ENCODE measurements around the gene MAJIN. TPM values are rescaled to one million over a fixed set of nuclear protein-coding genes. Genes with fewer than 3 reads are reported as not detected.

MAJIN gene
- total RNA-seq, 1 donor: not detected

DNA sequence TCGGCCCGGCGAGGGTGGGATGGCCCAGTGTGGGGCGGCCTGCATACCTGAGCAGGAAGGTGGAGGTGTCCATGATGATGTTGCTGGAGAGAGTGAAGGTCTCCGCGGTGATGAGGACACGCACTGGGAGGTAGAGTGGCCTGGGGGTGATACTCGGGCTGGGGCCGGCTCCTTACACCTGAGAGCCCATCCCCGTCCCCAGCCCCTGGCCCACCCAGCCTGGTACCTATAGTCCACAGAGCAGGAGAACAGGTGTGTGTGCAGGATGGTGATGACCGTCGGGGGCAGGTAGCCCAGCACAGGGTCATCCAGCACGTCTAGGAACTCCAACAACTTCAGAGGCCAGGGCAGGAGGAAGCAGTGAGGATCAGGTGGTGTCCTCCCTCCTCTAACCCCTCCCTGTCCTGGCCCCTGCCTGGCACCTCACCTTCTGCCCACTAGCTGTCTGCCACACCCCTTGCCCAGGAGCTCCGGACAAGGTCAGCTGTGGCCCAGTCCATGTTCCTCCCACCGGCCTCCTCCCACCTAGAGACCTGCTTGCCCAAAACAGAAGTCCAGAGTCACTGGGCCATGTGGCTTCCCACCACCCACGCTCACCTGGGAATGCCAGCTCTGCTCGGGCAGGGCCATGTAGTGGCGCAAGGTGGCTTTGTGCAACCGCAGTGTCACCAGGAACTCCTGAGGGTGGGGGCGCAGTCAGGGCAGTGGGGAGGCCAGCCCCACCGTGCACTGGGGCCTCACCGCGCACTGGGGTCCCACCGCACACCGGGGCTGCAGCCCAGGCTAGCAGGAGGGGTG lies 66.2 kb downstream of the MAJIN start:
- Histone ChIP-seq H4K20me1 (ENCODE audit: insufficient read depth, low read length) (no peaks in the 10 kb centered on the region), H3K9me3 (ENCODE audit: low read depth, low read length) (no peaks in the 10 kb centered on the region), H3K79me2 (ENCODE audit: insufficient read depth, low read length) (no peaks in the 10 kb centered on the region), H3K36me3 (ENCODE audit: insufficient read depth, low read length) (peaks cover 31% of the 10 kb centered on the region), H3K4me1 (ENCODE audit: insufficient read depth, low read length) (no peaks in the 10 kb centered on the region), H3K4me3 (ENCODE audit: insufficient read depth, low read length) (no peak overlapping the region), H3K27ac (ENCODE audit: low read depth, low read length) (no peak overlapping the region), H2AFZ (ENCODE audit: low read length) (no peak overlapping the region), H3K4me2 (ENCODE audit: insufficient read depth, low read length) (no peak overlapping the region), H3K27me3 (ENCODE audit: insufficient read depth, low read length) (no peaks in the 10 kb centered on the region)
- DNase-seq (ENCODE audit: insufficient read length, low spot score, missing footprints): peak; percentile 83
- TF ChIP-seq, protein P1, sequence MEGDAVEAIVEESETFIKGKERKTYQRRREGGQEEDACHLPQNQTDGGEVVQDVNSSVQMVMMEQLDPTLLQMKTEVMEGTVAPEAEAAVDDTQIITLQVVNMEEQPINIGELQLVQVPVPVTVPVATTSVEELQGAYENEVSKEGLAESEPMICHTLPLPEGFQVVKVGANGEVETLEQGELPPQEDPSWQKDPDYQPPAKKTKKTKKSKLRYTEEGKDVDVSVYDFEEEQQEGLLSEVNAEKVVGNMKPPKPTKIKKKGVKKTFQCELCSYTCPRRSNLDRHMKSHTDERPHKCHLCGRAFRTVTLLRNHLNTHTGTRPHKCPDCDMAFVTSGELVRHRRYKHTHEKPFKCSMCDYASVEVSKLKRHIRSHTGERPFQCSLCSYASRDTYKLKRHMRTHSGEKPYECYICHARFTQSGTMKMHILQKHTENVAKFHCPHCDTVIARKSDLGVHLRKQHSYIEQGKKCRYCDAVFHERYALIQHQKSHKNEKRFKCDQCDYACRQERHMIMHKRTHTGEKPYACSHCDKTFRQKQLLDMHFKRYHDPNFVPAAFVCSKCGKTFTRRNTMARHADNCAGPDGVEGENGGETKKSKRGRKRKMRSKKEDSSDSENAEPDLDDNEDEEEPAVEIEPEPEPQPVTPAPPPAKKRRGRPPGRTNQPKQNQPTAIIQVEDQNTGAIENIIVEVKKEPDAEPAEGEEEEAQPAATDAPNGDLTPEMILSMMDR (IDR thresholded peaks at IDR 0.05; ENCODE audit: extremely low read depth, low read depth, low read length): no peak

DNA sequence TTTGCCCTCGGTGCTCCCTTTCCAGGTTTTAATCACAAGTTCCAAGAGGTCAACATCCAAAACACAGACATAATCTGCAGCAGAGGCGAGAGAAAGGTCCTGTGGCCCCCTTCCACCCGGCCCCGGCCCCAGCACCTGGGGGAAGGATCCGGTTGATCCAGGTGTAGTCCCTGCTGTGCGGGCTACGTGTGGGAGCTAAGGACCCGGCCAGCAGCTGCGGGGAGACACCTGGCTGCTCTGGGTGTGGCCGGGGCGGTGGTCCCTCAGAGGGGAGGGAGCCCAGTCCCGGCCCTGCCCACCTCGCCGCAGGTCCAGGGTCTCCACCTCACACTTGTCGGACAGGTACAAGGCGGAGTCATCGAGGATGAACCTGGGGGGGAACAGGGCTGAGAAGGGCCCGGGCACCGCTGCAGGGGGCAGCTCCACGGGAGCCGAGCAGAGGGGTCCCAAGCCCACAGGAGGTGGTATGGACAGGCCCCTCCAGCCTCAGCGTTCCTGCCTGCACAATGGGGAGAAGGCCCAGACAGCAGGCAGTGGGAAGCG lies 68.5 kb downstream of the MAJIN start:
- H3K4me3 ChIP-seq (ENCODE audit: insufficient read depth, low read length): no peak overlapping the region
- no peak overlapping the region for H3K27ac ChIP-seq (ENCODE audit: low read depth, low read length)
- TF ChIP-seq, protein P1 (IDR thresholded peaks at IDR 0.05; ENCODE audit: extremely low read depth, low read depth, low read length): no peak
- peak; percentile 52 for DNase-seq (ENCODE audit: insufficient read length, low spot score, missing footprints)
- H2AFZ ChIP-seq (ENCODE audit: low read length): no peak overlapping the region
- H3K36me3 ChIP-seq (ENCODE audit: insufficient read depth, low read length): peaks cover 19% of the 10 kb centered on the region
- H3K27me3 ChIP-seq (ENCODE audit: insufficient read depth, low read length): no peaks in the 10 kb centered on the region
- no peak overlapping the region for H3K4me2 ChIP-seq (ENCODE audit: insufficient read depth, low read length)
- no peaks in the 10 kb centered on the region for H3K79me2 ChIP-seq (ENCODE audit: insufficient read depth, low read length)
- no peaks in the 10 kb centered on the region for H4K20me1 ChIP-seq (ENCODE audit: insufficient read depth, low read length)
- no peaks in the 10 kb centered on the region for H3K4me1 ChIP-seq (ENCODE audit: insufficient read depth, low read length)
- no peaks in the 10 kb centered on the region for H3K9me3 ChIP-seq (ENCODE audit: low read depth, low read length)

DNA sequence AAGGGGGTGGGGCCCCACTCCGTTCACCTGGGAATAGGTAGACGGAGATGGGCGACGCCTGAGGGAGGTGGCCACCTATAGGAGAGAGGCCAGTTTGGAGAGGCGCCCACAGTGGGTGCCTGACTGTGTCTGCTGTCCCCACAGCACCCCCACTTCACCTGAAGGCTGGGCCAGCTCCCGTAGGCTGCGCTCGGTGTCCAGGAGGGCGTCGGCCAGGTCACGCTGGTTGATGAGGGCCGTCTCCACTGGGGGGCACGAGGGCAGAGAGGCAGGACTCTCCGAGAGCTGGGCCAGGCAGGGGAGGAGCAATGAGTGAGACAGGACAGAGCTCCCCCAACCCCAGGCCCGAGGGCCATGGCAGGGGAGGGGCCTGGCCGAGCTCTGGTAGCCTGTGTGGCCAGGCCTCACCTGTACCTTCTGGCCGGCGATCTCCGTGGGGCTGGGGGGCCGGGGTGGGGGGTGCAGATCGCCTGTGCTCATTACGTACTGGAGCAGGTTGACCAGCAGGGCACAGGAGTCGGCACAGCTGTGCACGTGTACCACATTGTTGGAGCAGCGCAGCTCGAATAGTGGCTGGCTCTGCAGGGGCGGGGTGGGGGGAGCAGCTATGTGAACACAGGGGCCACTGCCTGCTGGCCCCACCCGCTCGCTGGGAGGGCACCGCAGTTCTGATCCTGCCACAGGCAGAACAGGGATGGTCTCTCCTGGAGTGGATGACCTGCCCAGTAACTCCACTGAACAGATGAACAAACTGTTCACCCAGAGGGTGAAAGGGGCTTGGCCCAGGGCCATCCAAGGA lies 69.6 kb downstream of the MAJIN start:
- peak; percentile 65 for DNase-seq (ENCODE audit: insufficient read length, low spot score, missing footprints)
- Histone ChIP-seq H3K27ac (ENCODE audit: low read depth, low read length) (no peak overlapping the region), H4K20me1 (ENCODE audit: insufficient read depth, low read length) (no peaks in the 10 kb centered on the region), H3K79me2 (ENCODE audit: insufficient read depth, low read length) (no peaks in the 10 kb centered on the region), H3K4me3 (ENCODE audit: insufficient read depth, low read length) (no peak overlapping the region), H3K36me3 (ENCODE audit: insufficient read depth, low read length) (peaks cover 24% of the 10 kb centered on the region), H3K27me3 (ENCODE audit: insufficient read depth, low read length) (no peaks in the 10 kb centered on the region), H2AFZ (ENCODE audit: low read length) (no peak overlapping the region), H3K4me2 (ENCODE audit: insufficient read depth, low read length) (no peak overlapping the region), H3K4me1 (ENCODE audit: insufficient read depth, low read length) (no peaks in the 10 kb centered on the region), H3K9me3 (ENCODE audit: low read depth, low read length) (no peaks in the 10 kb centered on the region)
- TF ChIP-seq, protein P1 (IDR thresholded peaks at IDR 0.05; ENCODE audit: extremely low read depth, low read depth, low read length): no peak

DNA sequence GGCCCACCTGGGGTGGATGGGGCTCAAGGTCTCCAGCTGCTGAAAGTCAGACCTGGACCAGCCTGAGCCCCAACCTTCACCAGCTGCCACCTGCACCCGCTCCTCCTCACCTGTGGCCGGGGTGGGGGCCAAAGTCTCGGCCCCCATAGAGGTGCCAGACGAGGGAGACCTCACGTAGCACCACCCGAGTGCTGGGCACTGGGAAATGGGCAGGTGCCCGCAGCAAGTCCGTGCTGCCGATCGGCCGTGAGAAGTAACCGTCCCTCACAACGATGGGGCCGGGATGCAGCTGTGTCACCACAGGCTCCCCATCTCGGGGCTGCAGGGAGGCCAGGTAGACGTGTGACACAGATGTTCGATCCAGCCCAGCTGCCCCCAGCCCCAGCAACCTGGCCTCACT lies 71.1 kb downstream of the MAJIN start:
- H3K27me3 ChIP-seq (ENCODE audit: insufficient read depth, low read length): no peaks in the 10 kb centered on the region
- H3K4me2 ChIP-seq (ENCODE audit: insufficient read depth, low read length): no peak overlapping the region
- H3K9me3 ChIP-seq (ENCODE audit: low read depth, low read length): no peaks in the 10 kb centered on the region
- H3K4me1 ChIP-seq (ENCODE audit: insufficient read depth, low read length): no peaks in the 10 kb centered on the region
- H3K79me2 ChIP-seq (ENCODE audit: insufficient read depth, low read length): no peaks in the 10 kb centered on the region
- H3K27ac ChIP-seq (ENCODE audit: low read depth, low read length): no peak overlapping the region
- peaks cover 24% of the 10 kb centered on the region for H3K36me3 ChIP-seq (ENCODE audit: insufficient read depth, low read length)
- no peaks in the 10 kb centered on the region for H4K20me1 ChIP-seq (ENCODE audit: insufficient read depth, low read length)
- TF ChIP-seq, protein P1 (IDR thresholded peaks at IDR 0.05; ENCODE audit: extremely low read depth, low read depth, low read length): no peak
- DNase-seq (ENCODE audit: insufficient read length, low spot score, missing footprints): peak; percentile 58
- H2AFZ ChIP-seq (ENCODE audit: low read length): no peak overlapping the region
- H3K4me3 ChIP-seq (ENCODE audit: insufficient read depth, low read length): no peak overlapping the region

Data from osteoblast (primary cell).